Stimulated activated CD4-positive, alpha-beta T cell treated with anti-CD3 and anti-CD28 coated beads, Interleukin-12 subunit alpha, Interleukin-12 subunit beta, amount 100 ng/mL, for 48 hours (primary cell): Measurements from ENCODE around the gene BBS2.

Experiments
- DNase-seq, 3 donors: peaks; one replicate each; pipeline ENCODE4 v3.0.0-alpha.2; 2020; ENCODE audit warnings: low read depth in 2 of 3, low spot score in 1 of 3

The BBS2 gene

DNA sequence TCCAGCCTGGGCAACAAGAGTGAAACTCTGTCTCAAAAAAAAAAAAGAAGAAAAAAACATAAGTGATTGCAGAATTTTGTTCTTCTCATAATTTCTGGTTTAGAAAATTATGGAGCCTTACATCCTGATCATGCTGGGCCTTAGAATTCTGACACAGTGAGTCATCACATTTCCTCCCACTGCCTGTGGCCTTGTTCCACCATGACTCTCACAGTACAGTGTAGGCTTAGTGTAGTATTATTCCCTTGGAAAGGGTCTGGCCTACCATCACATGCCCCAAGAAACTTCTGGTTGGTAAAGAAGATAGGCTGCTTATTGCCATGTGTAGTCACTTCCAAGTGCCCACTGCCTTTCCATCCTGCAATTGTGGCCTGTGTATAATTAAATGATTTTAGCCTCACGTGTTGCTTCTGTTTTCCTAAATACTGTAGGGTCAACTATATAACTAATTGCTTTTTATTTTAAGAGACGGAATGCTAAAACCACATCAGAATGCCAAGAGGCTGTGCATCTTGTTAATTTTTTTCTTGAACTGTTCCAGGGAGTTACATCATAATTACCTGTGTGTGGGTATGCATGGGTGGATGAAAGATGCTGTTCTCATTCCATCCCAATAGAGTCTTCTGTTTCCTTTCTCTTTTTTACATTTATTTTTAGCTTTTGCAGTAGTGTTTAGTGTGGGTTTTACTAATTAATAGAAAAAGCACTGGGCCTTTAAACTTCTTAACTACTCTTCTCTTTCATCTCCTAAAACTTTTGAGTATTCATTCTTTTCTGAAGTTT lies 42.5 kb downstream of the BBS2 start:
- peak in 1 of 3 donors; percentile 13 for DNase-seq

DNA sequence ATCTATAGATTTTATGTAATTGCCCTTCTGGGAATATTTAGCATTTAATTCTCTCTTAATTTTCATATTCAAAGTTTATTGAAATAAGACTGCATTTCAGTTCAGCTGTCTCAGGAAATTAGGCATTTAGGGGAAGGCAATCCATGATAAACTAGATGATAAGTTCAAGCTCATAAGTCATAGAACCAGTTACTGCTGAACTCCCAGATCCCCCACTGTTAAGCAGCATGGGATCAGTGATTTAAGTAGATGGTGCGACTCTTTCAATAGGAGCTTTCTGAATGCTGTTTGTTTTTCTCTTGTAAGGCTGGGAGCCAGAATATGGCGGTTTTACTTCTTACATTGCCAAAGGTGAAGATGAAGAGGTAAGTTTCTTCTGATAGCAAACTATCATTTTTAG lies 44.6 kb downstream of the BBS2 start:
- no peak for DNase-seq

DNA sequence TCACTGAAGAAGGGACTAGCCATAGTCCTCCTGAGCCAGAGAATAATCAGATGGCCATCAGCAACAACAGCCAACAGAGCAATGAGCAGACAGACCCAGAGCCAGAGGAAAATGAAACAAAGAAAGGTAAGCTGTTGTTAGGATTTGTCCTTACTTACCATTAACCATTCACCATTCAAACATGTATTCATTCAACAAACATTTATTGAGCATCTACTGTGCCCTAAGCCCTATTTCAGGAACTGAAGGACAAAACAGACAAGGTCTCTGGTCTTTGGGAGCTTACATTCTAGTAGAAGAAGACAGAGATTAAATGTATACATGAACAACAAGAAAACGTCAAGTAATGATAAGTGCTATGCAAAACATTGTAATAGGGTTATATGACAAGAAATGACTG lies 49.2 kb downstream of the BBS2 start:
- no peak for DNase-seq

DNA sequence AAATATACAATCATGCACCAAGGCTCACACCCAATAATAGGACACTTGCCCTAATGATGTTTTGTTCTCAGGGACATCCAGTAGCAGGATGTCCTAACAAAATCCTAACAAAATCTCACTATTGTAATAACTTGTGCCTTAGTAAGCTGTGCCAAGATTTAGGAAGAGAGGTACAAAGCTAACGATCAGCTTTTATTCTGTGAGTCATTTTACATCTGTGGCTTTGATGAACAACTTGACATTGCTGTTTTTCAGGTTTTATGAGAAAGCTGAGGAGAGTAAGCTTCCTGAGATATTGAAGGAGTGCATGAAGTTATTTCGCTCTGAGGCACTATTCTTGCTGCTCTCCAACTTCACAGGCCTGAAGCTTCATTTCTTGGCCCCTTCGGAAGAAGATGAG lies 49.6 kb downstream of the BBS2 start:
- DNase-seq, result no peak

DNA sequence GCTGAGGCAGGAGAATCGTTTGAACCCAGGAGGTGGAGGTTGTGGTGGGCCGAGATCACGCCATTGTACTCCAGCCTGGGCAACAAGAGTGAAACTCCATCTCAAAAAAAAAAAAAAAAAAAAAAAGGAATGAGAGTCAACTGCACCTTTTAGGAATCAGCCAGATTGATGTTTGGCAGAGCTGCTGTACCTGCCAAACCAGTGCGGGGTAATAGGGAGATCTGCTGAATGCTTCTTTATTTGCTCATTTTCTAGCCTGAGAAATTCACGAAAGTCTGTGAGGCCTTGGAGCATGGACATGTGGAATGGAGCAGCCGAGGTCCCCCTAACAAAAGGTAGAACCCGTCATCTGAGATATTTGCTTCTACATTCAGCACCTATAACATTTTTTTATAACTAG lies 50.1 kb downstream of the BBS2 start:
- no peak for DNase-seq

DNA sequence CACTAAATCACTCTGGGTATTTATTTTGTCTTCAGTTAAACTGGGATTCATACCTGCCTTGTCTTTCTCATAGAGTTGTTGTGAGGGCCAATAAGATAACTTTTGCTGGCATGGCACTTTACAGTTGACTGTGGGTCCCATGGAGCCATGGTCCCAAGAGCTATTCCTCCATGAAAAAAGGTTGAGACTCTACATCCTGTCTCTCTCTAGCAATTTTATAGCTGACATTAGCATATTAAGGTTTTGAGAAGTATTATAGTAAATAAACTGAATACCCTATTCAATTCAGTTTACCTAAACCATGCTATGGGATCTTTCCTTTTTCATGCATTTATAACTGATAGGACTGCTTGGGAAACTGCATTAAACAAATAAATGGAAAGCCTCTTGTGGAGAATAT lies 51.0 kb downstream of the BBS2 start:
- no peak for DNase-seq

DNA sequence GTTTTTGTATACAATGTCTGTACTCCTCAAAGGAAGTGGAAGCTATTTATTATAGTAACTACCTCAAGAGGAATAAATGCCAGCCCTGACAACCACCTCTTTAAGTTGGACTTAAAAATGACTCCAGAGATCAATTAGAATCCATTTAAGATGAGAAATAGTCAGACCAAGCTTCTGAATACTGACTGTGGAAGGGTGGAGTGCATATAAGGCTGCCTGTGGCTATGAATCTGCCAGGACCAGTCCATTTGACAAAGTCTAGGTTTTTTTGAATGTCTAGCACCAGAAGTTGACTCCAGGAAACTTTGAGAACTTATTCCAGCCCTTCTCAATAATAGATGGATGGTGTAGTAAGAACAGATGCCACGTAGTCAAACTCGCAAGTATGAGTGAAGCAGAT lies 53.5 kb downstream of the BBS2 start:
- DNase-seq, result no peak

DNA sequence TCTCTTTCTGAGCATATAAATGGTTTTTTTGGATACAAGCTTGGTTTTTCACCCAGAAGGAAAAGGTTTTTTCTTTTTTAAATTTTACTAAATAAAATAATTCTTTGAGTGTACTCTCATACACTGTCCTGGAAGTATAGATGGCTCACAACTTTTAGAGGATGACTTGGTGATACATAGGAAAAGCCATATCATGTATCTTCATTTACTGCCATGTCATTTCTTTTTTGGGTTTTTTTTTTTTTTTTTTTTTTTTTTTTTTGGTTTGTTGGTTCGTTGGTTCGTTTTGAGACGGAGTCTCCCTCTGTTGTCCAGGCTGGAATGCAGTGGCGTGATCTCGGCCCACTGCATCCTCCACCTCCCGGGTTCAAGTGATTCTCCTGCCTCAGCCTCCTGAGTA lies 56.7 kb downstream of the BBS2 start:
- no peak for DNase-seq

DNA sequence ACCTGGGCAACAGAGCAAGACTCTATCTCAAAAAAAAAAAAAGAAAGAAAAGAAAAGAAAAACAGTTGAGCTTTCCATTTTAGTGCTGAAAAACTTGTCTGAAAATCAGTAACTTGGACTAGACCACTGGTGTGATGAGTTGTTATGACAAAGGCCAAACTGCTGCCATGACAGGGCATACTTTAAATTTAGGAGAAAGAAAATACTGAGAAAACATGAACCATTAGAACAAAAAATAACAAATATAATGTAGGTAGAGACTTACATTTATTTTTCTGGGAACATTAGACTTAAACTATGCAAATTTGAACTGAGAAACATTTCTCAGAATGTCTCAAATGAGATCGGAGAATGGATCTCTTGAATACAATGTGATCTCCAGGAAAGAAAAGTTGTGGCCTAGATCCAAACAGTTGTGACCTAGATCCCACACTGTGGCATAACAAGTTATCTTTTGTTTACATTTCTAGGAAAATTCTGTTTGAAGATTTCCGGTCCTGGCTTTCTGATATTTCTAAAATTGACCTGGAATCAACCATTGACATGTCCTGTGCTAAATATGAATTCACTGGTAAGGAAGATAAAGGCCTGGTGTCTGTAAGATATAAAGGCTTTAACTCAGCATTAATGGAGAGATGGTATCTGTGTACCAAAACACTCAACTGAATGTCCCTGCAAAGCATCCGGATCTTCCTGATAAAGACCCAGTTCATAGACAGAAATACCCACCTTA lies 57.6 kb downstream of the BBS2 start:
- no peak for DNase-seq

DNA sequence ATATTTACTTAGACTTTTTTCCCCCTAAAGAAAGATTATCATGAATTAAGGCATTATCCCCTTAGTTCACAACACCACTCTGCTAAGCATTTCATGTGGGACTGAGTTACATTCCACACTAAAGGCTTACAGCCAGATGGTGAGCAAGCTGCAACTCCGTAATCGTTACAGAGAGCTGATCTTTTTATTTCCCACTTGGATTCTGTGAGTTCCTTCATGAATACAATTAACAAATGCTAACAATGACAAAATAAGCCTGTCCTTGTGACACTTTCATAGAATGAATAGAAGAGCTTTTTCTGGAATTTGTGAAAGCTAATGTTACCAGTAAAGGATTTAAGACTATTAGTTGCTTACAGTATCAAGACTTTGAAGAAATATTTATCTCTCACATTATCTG lies 59.7 kb downstream of the BBS2 start:
- no peak for DNase-seq

DNA sequence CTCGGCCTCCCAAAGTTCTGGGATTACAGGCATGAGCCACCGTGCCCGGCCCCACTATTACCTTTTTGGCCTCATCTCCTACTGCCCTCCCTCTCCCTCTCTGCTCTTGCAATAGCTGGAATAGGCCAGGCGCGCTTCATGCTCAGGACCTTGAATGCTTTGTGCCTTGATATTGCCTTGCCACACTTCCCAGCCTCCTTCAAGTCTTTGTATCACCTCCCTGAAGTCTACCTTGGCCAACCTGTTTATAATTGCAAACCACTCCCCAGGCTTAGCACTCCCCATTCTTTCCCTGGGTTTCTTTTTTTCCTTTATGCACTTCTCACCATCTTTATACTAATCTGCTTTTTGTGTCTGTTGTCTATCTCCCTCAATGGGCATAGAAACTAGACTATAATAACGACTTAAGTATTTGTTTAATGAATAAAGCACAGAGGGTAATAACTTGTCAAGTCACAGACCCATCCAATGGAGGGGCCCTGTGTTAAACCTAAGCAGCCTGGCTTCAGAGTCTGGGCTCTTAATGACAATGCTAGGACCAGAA lies 61.8 kb downstream of the BBS2 start:
- no peak for DNase-seq

DNA sequence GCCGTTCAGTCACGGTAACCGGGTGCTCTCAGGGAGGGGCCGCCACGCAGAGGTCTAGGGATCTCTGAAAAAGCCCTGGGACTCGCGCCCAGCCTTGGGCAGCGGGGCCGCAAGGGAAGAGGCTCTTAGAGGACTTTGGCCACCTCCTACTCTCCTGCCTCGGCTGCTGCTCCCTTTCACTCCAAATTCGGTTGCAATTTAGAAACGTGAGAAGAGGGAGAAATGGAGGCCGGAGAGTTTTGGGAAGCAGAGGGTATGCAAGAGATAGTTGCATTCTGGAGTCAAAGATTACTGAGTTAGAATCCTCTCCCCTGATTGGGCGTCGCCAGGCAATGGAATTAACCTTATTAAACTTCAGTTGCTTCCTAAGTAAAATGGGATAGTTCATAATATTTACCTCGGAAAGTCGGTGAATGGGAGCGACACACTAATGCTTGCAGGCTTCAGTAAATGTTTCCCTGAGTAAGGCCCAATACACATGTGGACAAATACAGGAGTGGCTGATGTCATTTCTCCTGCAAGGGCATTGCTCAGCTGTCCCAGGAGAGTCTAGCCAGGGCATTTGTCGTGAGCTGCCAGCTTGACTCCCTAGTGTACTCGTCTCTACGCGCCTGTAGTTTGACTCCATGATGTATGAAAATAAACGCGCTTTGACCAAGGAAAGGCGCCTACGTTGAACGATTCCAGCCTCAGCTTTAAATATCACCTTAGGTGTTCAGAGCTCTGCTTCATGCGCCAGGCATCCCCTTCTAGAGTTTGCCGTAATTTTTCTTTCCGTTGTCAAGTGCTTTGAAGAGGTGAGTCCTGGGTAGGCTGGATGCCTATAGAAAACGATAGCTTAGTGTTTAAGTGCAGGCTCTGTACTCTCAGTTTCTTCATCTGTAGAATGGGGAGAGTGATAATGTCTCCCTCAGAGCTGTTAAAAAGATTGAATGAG lies 67.8 kb downstream of the BBS2 start:
- no peak for DNase-seq

DNA sequence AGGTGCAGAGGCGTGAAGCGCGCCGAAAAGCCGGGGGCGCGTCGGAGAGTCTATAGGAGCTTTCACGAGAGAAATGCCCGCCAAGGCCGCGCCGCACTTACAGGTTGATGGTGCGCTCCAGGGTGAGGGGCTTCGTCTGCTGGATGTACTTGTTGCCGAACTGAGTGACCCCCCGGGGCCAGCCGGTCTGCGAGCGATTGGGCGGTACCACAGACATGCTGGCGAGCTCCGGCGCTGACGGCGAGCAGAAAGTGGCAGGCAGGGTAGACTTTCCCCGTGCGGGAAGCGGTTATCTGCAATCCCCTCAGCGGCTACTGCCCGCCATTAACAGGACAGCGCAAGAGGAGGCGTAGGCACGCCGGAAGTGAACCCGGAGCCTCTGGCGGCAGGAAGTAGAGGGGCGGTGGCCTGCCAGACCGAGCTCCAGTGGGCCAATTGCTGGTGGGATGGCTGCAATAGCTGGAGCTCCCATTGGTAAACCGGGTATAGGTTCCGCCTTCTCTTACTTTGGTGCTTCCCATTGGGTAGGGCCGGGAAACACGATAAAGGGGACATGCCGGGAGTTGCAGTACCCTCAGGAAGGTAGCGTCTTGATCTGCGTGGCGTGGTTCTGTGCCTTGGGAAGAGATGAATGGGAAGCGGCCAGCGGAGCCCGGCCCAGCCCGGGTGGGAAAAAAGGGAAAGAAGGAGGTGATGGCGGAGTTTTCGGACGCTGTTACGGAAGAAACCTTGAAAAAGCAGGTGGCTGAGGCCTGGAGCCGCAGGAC lies 68.7 kb downstream of the BBS2 start, which contains the start of the genes NUDT21 and OGFOD1:
NUDT21 (minus strand) TSS at position 347 of the 767 bp plus-strand sequence; CDS start at position 217, 130 bp downstream.
OGFOD1 (plus strand) TSS at position 569 of the 767 bp plus-strand sequence; CDS start at position 628, 59 bp downstream.
- DNase-seq, result peak; percentile 82 to 89 (median 82)

DNA sequence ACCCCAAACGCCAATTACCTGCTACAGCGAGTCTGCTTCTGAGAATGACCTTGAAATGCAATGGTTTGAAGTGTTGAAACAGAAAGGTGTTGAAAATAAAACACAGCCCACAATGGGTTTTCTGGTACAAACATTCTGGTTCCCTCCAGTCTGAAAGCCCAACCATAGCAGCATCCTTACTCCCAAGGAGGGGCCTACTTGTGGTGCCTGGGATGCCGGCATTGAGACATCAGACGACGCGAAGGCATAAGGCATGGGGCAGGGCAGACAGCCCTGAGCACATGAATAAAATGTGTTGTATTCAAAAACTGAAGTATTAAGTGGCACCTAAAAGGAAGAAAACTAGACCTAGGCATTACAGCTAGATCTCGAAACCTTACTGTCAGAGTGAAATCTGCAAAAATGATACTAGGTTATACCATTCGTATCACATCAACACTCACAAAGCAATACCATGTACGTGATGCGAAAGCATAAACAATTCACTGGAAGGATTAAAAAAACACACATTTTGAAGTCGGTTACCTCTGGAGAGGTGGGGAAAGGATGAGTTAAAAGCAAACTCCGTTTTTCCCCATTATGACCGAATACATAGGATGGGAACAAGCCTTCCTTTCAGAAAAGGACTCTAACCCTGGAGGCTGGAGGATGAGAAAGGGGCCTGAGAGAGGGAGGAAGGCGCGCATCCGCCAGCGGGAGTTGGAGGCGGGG lies 69.4 kb downstream of the BBS2 start:
- DNase-seq, result no peak

DNA sequence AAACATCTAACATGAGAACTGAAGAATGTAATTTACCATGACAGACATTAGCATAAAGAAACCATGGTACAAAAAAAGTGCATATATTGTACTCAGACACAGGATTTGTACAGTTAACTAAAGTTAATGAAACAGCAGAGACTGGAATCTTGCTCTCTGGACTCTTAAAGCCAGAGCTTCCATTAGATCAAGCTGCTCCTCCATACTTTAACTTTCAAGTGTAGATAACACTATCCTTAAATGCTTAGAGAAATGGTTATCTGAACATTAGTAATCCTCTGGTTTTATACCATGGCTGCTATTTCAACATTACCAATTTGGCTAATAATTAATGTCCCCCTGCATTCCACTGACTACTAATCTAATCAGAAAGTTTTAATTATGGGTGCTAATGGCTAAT lies 71.8 kb downstream of the BBS2 start:
- DNase-seq, result no peak

DNA sequence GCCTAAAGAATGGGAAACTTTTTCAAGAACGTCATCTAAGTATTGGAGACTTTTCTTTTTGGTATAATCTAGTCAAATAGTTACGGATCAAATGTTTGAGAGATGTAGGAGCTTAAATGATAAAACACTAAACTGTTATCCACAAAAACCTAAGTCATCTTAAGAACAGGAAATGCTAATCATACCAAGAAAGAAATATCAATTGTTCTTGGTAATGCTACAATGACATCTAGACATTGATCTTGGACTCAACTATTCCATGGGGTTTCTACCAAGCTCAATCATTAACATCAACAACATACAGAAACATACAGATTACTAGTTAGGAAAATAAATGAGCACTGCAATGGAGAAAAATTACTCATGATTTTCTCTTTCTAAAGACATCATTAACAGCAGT lies 72.5 kb downstream of the BBS2 start:
- DNase-seq, result no peak

DNA sequence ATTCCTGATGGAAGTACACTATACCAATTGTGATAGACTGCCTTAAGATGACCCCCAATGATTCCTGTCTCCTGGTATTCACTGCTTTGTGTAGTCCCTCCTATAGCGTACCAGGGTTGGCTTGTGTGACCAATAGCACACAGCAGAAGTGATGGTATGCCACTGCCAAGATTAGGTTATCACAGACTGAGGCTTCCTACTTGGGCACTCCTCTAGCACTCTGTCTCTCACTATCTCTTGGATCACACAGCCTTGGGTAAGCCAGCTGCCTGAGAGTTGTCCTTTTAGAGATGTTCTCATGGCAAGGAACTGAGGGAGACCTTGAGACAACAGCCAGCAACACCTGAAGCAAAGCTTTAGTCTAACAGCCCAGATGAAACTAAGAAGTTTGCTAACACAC lies 81.8 kb downstream of the BBS2 start:
- DNase-seq, result no peak

DNA sequence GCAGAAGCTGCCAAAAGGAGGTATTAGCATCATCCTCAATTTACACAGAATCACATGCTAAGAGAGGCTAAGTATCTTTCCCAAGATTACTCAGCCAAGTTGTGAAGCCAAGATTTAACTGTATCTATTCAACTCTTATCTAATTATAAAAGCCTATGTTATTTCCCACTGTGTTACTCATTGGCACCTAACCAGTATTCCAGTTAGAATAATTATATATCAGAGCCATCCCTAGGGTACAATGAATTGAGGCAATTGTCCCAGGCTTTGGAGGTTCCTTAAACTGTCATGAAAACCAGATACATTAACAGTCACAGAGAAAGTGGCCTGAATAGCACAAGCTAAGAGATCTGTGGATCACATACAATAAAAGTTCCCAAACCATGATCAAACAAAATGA lies 83.6 kb downstream of the BBS2 start:
- DNase-seq, result no peak
